Bone marrow (tissue), 2 donors: ENCODE measurements around the gene KCNIP4.
"Not testable (repeated sequence)": the region's sequence is repeated elsewhere in the genome, so short reads cannot be mapped to it uniquely, and the experiment has no call there.

Source experiments
- DNase-seq, 2 donors: peaks; one replicate each; lab custom pipeline; 2025; lab: John Stamatoyannopoulos, UW

Gene KCNIP4

DNA sequence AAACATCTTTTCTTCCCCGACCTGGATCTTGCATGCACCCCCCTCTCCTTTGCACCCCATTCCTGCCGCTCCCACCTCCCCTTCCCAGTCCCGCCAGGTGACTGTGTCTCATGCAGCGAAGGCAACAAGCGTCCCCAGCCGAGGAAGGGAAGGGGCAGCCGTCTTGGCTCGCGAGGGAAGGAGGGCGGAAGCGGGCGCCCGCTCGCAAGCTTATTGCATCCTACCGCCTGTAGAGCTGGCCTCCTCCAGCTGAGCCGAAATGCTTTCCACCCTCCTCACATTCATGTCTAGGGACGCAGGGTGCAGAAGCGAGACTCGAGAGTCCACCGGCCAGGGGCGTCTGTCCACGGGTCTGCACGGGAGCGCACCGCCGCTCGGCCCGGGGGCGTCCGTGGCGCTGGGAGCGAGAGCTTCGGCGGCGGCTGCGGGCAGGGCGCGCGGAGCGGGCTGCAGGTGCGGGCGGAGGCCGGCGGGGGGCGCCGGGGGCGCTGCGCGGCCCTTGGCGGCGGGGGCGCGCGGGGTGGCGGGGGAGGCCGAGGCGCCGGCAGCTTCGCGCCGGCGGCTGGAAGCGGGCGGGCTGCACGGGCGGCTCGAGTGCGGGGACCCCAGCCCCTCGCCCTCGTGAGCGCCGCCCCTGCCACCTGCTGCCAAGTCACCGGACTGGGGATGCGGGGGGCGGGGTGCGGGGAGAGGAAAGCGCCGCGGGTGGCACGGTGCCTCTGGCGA lies at the start of gene KCNIP4:
TSS of gene KCNIP4 (minus strand) at position 426 of the 726 bp plus-strand sequence.
- DNase-seq = no peak

DNA sequence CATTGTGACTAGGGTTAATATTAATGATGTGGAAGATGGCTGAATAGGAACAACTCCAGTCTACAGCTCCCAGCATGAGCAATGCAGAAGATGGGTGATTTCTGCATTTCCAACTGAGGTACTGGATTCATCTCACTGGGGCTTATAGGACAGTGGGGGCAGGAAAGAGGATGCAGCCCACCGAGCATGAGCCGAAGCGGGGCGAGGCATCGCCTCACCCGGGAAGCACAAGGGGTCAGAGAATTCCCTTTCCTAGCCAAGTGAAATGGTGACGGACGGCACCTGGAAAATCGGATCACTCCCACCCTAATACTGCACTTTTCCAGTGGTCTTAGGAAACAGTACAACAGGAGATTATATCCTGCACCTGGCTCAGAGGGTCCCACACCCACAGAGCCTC lies 48.0 kb upstream of the KCNIP4 start:
- DNase-seq = not testable (repeated sequence)

DNA sequence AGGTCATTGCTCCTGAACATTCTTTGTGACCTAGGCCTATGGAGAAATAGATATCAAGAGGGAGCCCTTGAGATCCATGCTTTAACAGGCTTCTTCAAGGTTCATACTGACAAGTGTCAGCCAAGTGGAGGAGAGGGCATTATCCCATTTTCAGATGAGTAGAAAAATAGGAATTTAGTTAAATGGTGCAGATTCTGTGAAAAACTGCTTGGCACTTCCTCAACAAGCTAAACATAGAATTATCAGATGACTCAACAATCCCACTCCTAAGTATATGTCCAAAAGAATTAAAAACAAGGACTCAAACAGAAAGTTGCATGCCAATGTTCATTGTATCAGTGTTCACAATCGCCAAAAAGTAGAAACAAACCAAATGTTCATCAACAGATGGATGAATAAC lies 43.8 kb upstream of the KCNIP4 start:
- DNase-seq = no peak

DNA sequence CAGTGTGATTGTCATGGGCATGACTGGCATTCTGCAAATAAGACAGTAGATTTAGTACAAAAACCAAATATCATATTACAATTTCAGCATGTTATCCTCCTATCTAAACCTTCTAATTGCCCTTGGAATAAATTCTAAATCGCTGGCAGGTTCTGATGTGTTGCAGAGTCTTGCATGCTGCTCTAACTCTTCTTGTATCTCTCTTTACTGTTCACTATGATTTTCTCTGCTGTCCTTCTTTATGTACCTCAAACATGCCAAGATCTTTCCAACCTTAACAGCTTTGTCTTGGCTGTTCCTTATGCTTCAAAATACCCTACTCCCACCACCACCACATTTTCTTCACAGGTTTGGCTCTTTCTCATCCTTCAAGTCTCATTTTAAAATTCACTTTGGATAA lies 43.0 kb upstream of the KCNIP4 start:
- DNase-seq = no peak

DNA sequence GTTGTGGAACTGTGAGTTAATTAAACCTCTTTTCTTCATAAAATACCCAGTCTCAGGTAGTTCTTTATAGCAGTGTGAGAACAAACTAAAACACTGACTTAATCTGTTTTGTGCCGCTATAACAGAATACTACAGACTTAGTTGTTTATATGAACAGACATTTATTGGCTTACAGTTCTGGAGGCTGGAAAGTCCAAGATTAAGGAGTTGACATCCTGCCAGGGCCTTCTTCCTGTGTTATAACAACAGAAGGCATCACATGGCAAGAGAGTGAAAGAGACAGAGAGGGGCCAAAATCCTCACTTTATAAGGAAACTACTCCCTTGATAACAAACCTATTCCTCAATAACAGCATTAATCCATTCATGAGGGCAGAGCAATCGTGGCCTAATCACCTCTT lies 42.5 kb upstream of the KCNIP4 start:
- no peak for DNase-seq

DNA sequence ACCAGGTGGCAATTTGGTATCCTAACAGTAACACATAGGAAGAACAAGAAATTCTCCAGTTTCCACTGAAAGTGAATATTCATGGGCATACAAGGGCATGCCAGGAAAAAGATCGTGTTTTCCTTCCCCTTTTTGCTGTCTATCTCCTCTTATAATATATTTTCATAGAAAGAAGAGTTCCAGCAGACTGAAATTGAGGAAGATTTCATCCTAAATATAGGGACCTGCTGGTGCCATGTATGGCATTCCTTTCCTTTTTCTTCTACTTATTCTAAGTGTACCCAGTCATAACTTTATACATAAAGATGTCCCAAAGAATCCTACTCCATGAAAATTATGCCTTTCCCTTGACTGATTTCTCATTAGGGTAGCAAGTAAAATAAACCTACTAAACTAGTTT lies 40.8 kb upstream of the KCNIP4 start:
- no peak for DNase-seq

DNA sequence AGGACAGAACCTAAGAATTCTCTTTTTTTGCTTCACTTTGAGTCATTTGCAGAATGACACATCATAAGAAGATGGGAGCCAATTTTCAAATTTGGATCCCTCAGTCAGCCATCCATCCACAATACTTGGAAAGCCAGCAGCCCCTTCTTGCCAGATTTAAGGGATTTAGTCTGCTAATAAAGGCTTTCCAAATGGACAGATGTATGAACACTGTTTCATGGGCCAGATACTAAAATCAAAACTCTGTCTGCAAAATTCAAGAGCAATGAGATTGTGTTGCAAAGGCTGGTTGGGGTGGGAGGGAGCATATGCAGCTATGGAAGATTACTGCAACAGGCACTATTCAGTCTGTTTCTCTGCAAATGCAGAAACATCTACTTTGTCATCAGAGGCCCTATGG lies 37.7 kb upstream of the KCNIP4 start:
- DNase-seq = no peak

DNA sequence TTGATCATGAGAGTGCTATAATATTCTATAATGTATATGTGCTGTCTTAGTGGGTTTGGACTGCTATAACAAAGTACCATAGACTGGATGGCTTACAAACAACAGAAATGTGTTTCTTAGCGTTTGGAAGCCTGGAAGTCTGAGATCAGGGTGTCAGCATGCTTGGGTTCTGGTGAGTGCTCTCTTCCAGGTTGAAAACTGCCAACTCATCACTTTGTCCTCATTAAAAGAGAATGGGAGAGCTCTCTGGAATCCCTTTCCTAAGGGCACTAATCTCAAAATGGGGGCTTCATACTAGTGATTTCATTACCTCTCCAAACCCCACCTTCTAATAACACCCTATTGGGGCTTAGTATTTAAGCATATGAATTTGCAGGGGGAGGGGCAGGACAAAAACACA lies 33.5 kb upstream of the KCNIP4 start:
- no peak for DNase-seq

DNA sequence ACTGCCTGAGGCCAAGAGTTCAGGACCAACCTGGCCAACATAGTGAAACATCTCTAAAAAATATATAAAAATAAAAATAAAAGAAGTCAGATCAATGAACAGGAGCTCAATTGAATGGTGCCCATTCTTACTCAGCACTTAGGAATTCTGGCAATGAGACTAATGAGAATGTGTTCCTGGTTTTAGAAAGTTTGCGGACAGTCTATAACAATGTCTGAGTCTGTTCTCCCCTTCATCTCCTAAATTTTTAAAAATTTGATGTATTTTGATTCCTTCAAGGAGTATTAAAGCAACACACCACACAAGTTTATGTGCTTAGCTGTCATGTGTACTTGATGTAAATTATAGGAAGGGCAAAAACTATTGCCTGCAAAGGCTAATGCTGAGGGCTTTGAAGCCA lies 30.6 kb upstream of the KCNIP4 start:
- no peak for DNase-seq

DNA sequence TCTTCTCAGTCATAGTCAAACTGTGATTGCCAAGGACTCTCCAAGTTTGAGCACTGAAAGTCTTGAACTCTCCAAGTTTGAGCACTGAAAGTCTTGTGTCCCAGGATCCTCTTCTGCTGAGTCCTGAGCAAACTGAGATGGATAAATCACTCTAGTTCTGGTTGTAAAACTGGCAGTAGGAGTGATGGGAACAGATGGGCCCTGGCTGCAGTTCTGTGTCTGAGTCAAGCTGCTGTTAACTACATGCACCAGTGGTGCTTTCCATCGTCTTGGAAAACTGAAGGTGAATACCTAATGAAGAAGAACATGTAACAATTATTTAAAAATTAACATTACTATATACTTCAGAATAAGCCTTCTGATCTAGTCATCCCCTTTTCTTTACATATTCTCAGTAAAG lies 27.6 kb upstream of the KCNIP4 start:
- DNase-seq = no peak

DNA sequence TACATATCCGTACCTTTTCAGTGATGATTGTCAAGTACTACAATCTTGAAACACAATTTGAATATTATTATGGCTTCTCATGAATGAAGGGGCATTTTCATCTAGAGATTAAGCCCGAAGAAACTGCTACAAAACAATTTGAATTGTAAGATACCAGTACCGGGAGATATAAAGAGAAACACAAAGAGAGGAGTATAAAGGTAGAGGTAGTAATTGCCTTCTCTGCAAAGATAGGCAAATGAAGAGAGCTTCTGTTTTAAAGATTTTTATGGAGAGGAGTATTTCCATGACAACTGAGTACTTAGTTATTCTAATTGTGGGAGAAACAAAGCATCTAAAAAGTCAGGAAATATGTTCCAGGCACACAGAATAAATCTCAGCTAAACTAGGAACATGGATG lies 25.3 kb upstream of the KCNIP4 start:
- no peak for DNase-seq

DNA sequence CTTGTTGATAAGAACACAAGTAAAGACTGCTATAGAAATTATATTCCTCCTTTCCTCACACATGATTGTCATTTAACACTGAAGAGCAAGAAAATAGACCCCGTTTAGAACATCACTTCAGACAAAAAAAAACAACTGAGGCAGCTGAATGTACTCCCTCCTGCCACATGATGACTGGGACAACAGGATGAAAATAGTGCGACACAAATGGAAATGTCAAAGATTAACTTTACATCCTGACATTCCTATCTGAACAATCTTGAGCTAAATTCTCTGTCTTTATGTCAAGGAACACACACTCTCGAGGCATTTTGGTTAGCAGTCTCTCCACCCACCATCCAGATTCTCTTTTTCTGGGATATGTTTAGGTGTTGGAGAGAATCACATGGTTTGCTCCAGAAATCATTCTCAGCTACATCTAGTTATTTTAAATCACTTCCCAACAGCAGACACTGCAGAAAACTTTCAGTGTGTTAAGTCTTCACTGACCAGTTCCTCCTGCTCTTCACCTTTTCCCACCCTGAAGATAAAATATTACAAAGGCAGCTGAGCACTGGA lies 16.3 kb upstream of the KCNIP4 start:
- DNase-seq = no peak

DNA sequence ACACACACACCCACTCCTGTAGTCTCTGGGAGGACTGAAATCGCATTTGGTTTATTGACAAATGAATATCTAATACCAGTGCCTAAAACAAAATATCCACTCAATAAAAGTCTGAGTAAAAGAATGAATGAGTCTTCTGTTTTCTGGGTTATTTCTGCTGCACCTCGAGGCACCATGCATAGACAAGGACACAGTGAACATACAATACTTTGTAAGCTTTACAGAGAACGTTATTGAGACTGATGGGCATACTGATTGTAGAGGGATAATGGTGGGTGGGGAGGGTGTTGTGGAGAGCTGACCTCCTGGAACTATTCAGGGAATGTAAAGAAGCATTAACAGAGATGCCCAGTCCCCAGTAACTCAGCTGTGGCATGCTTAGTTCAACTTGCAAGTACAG lies 14.1 kb upstream of the KCNIP4 start:
- no peak for DNase-seq

DNA sequence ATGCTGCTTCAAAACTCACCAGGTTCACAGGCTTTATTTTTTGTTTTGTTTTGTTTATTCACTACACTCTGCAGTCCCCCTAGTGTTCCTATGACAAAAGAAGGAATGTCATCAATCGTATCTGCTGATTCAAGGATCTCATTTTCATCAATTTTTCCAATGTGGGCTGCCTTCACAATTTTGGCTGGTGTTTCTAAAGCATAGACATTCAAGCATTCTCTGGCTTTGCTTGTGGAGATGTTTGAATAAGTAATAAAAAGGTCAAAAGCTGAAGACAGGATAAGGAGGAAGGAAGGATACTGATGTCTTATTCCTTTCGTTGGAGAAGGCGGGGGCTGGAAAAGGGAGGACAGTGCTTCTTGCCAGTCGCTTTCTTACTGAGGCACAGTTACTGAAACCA lies 12.2 kb upstream of the KCNIP4 start:
- no peak for DNase-seq

DNA sequence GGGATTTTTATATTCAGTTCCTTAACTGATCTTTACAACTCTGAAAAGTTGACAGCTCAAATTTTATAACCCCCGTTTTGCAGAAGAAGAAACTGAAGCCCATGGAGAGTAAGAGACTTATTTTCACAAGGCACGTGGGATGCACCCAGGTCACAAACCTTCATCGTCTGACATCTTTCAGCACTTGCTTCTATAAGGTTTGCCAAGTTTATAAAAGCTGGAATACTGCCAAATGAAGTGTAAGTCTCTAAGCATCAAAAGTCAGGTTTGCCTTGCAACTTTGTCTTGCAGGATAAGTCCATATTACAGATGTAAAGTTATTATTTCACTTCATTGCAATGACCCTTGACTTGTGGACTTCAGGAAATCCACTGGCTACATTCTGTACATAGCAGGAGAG lies 6.3 kb upstream of the KCNIP4 start:
- DNase-seq = no peak

DNA sequence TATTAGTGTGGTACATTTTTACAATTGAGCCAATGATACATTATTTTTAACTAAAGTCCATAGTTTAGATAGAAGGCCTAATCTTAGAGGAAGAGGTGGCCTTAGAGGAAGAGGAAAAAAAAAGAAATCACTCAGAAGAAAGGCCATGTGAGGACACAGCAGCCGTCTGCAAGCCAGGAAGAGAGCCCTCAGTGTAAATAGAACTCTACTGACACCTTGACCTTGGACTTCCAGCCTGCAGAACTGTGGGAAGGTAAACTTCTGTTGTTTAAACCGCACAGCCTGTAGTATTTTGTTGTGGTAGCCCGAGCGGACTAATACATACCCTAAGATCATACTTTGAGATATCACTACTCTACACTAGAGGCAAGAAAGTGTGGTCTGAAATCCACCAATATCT lies 5.1 kb upstream of the KCNIP4 start:
- no peak for DNase-seq

DNA sequence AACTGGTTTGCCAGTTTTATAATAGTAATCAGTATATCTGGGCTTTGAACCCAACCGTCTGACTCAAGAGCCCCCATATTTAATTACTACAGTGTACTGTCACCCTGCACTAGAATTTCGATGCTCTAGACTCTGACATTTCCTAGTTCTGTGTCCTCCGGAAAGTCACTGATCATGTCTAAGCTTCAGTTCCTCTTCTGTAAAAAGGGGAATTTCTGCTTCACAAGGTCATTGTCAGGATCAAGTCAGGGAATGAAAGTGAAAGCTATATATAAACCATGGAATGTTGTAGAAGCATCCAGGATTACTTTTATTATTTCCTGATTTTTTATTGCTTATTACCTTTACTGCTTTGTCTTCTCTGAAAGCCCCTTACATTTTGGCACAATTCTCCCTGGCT lies 4.0 kb upstream of the KCNIP4 start:
- no peak for DNase-seq

DNA sequence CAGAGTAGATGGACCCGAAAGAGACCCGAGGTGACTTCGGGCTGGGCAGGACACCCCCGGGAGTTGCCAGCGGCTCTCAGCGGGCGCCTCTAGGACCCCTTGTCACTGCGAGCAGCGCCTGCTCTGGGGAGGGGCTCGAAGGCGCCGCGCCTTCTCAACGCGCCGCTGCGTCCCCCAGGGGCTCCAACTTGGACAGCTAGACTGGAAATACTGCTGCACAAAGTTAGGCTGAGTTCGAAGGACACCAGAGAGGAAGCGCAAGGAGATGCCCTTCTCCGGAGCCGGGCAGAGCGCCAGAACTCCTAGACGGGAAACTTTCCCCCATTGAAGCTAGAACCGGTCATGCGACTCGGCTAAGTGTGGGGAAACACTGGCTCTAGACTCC lies 493 bp upstream of the KCNIP4 start:
- DNase-seq = no peak

DNA sequence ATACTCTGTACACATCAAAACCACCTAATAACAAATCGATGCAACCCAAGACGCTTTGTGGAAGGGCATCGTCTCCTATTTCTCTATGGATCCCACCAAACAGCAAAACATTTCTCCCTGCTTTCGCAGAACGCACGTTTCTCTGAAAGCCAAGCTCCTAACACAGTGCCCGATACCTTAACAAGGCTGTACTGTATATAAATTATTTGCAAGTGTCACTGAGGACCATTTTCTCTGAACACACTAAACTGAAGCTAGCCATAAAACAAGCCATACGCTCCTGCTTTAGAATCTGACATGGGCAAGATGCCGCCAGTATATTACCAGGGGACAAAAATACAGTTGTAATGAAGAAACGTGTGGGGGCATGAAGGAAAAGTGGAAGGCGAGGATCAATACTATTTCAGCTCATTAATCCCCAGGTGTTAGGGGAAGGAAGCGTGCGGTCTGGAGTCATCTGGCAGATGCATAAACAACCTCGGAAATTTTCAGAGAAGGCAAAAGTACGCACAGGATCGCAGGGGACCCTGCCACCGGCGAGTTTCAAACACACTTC lies 703 bp downstream of the KCNIP4 start:
- DNase-seq = no peak

DNA sequence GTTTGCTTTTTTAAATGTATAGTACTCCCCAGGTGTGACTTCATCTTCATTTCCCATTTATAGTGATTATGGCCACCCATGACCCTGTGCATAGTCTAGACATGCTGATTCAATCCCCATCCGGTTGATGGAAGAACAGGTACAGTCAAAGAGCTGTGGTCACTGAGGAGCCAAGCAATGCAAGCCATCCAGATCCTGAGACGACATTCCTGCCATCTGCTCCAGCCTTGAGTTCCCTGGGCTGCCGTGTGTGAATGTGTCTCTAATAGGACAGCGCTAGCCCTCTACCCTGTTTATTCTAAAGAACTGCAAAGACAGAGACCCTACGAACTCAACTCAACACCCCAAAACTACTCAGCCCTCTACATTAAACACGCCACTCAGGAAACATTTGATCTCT lies 1.7 kb downstream of the KCNIP4 start:
- no peak for DNase-seq

DNA sequence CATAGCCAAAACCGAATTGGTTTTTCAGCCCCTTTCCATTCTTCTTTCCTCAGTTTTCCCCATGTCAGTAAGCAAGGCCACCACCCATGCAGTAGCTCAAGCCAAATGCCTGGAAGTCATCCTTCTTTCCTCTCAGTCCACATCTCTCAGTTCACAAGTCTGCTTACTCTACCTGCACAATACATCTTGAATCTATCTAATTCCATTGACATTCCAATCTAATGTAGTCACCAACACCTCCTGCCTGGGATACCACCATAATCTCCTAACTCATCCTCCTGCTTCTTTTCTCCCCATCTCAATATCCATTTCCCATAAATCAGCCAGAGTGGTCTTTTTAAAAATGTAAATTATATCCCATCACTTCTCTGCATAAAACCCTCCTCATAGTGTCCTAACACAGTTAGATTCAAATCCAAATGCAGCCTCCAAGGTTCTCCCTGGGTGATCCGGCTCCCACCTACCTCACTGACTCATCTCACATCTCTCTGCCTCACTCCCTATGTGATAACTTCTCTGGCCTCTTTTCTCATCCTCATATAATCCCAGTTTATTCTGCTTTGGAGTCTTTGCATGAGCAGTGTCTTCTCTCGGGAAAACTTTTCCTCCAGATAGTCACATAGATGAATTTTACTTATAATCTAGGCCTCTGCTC lies 26.9 kb downstream of the KCNIP4 start:
- no peak for DNase-seq

DNA sequence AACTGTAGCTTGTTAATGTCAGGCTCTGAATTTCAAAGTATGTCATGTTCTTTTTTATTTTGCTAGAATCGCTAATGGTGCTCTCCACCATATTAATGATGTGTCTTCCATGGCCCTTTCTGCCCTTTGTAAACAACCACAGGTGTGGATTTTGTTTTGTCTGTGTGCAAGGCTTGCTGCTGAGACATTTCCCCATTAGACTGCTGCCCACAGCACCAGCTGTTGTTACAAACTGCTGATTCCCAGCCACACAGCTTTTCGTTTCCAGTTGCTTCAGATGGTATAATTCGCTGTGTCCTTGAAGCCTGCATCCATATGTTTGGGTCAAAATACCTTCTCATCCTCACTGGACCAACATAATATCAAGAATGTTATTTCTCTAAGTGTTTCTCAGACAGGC lies 32.8 kb downstream of the KCNIP4 start:
- no peak for DNase-seq

DNA sequence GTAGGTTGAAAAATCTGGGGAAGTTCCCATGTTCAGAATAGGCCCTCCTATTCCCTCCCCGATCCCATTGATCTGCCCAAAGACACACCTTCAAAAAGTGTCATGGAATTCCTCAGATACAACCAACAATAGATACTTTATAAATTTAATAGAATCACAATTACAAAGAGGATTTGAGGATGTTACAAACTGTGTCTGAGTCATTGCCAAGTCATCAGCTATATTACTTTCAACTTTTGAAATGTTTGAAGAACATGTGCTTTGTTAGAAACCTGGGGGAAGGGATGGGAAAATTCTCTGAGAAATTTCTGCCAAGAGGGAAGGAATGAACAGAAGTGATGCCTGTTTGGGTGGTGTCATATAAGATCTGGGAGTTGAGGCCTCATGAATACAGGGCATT lies 46.7 kb downstream of the KCNIP4 start:
- no peak for DNase-seq

DNA sequence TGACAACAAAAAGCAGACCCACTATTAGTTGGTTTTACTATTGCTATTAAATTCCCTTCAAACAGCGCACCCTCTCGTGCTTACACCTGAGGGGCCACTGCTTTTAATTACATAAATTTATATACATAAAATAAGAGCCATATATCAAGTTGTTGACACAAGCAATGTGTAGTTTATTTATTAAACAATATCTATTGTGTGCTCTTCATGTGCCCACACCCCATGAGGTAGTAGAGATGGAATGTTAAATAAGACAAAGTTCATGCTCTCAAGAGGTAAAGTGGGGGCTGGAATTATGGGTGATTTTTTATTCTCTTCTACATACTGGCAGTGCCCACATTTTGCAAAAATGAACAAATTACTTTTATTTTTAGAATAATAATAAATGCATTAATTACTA lies 47.3 kb downstream of the KCNIP4 start:
- no peak for DNase-seq
